Psoas muscle (tissue), 8 donors: Measurements from ENCODE around the gene RBP4. TPM values are rescaled to one million over a fixed set of nuclear protein-coding genes. Genes with fewer than 3 reads are reported as not detected.

Source experiments
- ATAC-seq, 4 donors: fragments of 200-7000 bp; cut with Tn5 transposase; one replicate each; pipeline ENCODE4 v1.9.1; 2020; ENCODE audit warnings: moderate library complexity in 3 of 4, mild to moderate bottlenecking in 2 of 4
- DNase-seq, 2 donors: peaks; one replicate each; pipeline ENCODE4 v3.0.0-alpha.2; 2020
- H3K27ac ChIP-seq: fragments of 200-600 bp; one replicate; pipeline ENCODE4 v1.8.0; 2022
- H3K27me3 ChIP-seq, 3 donors: fragments of 200-600 bp in 1 of 3; one replicate each; pipeline versions ENCODE4 v1.6.1 to v1.8.0; 2013 to 2022; ENCODE audit warnings: low read length in 2 of 3, mild to moderate bottlenecking in 2 of 3, moderate library complexity in 1 of 3; ENCODE audit not compliant: insufficient read depth in 3 of 3
- H3K36me3 ChIP-seq, 2 donors: fragments of 200-600 bp in 1 of 2; one replicate each; pipeline versions ENCODE4 v1.6.1 to v1.8.0; 2013 to 2022; ENCODE audit warnings: low read depth in 1 of 2, mild to moderate bottlenecking in 1 of 2, moderate library complexity in 1 of 2; ENCODE audit not compliant: insufficient read depth in 1 of 2
- H3K4me1 ChIP-seq: fragments of 200-600 bp; one replicate; pipeline ENCODE4 v1.8.0; 2022
- H3K4me3 ChIP-seq: fragments of 200-600 bp; one replicate; pipeline ENCODE4 v1.8.0; 2022; ENCODE audit warnings: mild to moderate bottlenecking
- H3K9me3 ChIP-seq: fragments of 200-600 bp; one replicate; pipeline ENCODE4 v1.8.0; 2022
- WGBS, 3 donors: extraction: QIAGEN DNeasy Blood & Tissue Kit; methylation state at CpG; one replicate each; pipeline versions ENCODE4 v1.1.6 to v1.1.7; 2013; 5-methylcytosine and 5-hydroxymethylcytosine counted together
- intact Hi-C, 2 donors: fragments of 100-400 bp; cut with DNase I; formaldehyde crosslinking; loops; one replicate each; pipeline versions ENCODE4 v1.11.0 to v1.14.2; 2022
- polyA plus RNA-seq, 3 donors: library from polyadenylated mRNA; stranded (reverse); fragments of 200-250 nt; gene quantifications; one replicate each; pipeline ENCODE4 v1.2.3, GENCODE V29; 2013
- total RNA-seq, 4 donors: library from RNA; stranded (reverse); fragmentation: NEBNext Ultra II Directional in 2 of 4; extraction: Animal tissue kit (Norgen Biotek cat#: 25700) in 2 of 4; gene quantifications; one replicate each; pipeline versions ENCODE4 v1.2.1 to v1.2.4, GENCODE V29; 2021 to 2023
- TF ChIP-seq, protein P1 (sequence below): fragments of 200-600 bp; IDR thresholded peaks from one replicate; pipeline ENCODE4 v1.8.0; 2022; ENCODE audit warnings: antibody characterized with exemption
- donor health status: healthy with polysubstance abuse.
- donor health status: DM: no; HTN: no; CAD: no; lungs with moderate emphysema.
- donor health status: Bipolar disorder and iron deficiency.
- donor health status: healthy.
- donor health status: DM: yes; HTN: yes; CAD: no.
- donor health status: DM: no; HTN: no; CAD: no.
- donor health status: DM: no; HTN: no; CAD: no.
- donor health status: DM: yes; HTN: yes; CAD: no.

Gene RBP4
- total and polyA plus RNA-seq, 7 donors: 1.0 to 13.6 (median 2.2) TPM

DNA sequence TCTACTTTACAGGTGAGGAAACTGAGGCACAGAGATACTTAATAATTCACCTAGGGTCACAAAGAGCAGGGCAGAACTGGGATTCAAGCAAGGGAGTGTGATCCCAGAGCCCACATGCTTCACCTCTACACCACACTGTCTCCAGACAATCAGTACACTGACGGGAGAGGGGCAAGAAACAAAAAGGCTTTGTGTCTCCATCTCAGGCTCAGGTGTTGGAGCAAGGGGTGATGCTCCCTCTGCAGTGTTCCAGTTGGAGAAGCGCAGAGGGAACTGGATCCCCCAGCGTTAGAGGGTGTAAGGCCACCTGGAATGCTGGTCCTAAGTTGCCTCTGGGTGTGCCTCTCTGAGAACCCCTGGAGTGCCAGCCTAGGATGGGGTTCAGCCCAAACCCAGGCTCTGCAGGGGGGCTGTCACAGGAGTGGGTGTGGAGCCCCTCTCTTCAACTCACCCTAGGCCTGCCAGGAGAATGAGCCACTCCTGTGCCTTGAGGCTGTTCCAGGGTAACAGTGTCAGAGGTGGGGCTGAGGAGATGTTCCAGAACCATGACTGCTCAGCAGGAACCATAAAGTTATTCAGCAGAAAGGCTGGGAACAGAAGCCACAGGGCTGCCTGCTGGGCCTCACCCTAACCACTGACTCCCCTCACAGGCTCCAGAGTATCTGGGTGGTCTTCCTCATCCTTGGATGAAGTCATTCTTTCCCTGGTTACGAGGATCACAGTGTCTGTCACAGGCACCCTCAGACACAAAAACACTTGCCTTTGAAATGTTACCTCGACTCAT, 5.5 kb downstream of the RBP4 start:
- Histone ChIP-seq H3K27me3 (peaks cover 0 to 17% (median 0%) of the 10 kb centered on the region in 3 donors), H3K36me3 (no peaks in the 10 kb centered on the region), H3K4me1 (no peaks in the 10 kb centered on the region), H3K4me3 (no peak overlapping the region), H3K9me3 (no peaks in the 10 kb centered on the region), H3K27ac (no peak overlapping the region)
- TF ChIP-seq, protein P1, sequence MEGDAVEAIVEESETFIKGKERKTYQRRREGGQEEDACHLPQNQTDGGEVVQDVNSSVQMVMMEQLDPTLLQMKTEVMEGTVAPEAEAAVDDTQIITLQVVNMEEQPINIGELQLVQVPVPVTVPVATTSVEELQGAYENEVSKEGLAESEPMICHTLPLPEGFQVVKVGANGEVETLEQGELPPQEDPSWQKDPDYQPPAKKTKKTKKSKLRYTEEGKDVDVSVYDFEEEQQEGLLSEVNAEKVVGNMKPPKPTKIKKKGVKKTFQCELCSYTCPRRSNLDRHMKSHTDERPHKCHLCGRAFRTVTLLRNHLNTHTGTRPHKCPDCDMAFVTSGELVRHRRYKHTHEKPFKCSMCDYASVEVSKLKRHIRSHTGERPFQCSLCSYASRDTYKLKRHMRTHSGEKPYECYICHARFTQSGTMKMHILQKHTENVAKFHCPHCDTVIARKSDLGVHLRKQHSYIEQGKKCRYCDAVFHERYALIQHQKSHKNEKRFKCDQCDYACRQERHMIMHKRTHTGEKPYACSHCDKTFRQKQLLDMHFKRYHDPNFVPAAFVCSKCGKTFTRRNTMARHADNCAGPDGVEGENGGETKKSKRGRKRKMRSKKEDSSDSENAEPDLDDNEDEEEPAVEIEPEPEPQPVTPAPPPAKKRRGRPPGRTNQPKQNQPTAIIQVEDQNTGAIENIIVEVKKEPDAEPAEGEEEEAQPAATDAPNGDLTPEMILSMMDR: no peak
- intact Hi-C loops: no loop called here
- DNase-seq (no peak), ATAC-seq (no peak)
- 76 to 84% (median 76%) methylated on average over 5 of the region's 5 CpGs for WGBS, 3 donors

DNA sequence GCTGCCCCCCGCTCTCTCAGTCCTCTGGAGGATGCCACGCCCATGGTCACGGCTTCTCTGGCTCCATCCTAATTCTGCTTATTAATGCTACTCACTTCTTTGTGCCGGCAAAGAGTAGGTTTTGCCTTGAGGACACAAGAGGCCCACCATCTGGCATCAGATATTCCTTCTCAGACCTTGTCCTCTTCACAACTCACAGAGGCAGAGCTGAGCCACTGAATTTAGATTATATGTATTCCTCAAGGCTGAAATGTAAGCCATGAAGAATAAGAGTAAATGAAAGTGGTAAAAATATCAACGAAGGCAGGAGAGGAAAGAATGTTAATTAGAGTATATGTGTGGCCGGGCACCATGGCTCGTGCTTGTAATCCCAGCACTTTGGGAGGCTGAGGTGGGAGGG, 6.5 kb downstream of the RBP4 start:
- intact Hi-C loops: no loop called here
- no peak for DNase-seq
- TF ChIP-seq, protein P1: no peak
- Histone ChIP-seq H3K27me3 (peaks cover 0 to 7% (median 0%) of the 10 kb centered on the region in 3 donors), H3K4me3 (no peak overlapping the region), H3K36me3 (no peaks in the 10 kb centered on the region), H3K9me3 (no peaks in the 10 kb centered on the region), H3K4me1 (no peaks in the 10 kb centered on the region), H3K27ac (no peak overlapping the region)
- 69 to 83% (median 82%) methylated on average over 7 of the region's 7 CpGs for WGBS, 3 donors
- ATAC-seq: no peak

DNA sequence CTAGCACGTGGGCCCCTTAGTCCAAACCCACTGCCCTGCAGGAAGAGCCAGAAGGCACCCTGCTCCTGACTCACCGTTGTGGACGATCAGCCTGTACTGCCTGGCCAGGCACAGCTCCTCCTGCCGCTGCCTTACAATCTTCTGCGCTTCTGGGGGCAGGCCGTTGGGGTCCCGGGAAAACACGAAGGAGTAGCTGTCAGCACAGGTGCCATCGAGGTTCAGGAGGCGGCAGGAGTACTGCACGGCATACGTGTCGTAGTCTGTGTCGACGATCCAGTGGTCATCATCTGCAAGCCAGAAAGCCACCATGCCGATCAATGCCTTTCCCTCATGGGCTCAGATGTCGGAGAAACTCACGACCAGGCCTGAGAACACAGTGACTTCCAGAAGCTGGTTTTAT, 7.3 kb downstream of the RBP4 start:
- no peaks in the 10 kb centered on the region for H3K36me3 ChIP-seq
- DNase-seq (no peak), ATAC-seq (no peak)
- no peaks in the 10 kb centered on the region for H3K27me3 ChIP-seq
- no peaks in the 10 kb centered on the region for H3K9me3 ChIP-seq
- WGBS, 3 donors: 87 to 91% (median 89%) methylated on average over 18 of the region's 18 CpGs
- TF ChIP-seq, protein P1: no peak
- H3K4me3 ChIP-seq: no peak overlapping the region
- intact Hi-C loops: no loop called here
- no peaks in the 10 kb centered on the region for H3K4me1 ChIP-seq
- no peak overlapping the region for H3K27ac ChIP-seq

DNA sequence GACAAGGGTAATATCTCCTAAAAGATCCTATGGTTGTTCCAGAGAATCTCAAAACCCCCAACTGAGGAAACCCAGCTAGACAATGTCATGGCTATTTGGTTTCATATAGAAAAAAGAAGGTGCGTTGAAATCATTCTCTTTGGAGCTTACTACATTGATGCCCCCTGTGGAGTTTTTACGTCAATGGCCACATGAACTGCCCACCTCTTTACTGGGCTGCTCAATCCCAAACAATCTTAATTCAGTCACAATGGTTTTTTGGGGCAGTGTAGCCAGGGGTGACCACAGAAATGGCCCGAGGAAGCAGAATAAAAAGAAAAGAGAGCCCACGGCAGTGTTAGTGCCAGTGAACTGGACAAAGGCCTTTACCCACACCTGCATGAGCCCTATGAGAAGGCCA, 7.8 kb downstream of the RBP4 start:
- Histone ChIP-seq H3K4me3 (no peak overlapping the region), H3K4me1 (no peaks in the 10 kb centered on the region), H3K27ac (no peak overlapping the region), H3K27me3 (no peaks in the 10 kb centered on the region), H3K36me3 (no peaks in the 10 kb centered on the region), H3K9me3 (no peaks in the 10 kb centered on the region)
- no peak for DNase-seq
- 81 to 88% (median 82%) methylated on average over 4 of the region's 4 CpGs for WGBS, 3 donors
- intact Hi-C loops: no loop called here
- TF ChIP-seq, protein P1: no peak
- no peak for ATAC-seq
